Measurements from ENCODE around the gene ZER1.

DNA sequence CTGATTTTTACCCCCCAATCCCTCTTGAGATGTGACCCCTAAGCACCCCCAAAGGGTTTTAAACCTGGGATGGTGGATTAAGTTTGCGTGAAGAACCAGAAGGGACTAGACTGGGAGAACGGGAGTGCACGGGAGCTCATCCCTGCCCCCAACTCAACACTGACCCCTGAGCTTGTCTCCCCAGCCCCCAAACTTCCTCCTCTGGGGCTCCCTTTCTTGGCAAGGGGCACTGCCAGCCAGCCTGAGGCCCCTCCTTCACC is 87.7 kb downstream of the ZER1 start:
- TF ChIP-seq, protein P1, sequence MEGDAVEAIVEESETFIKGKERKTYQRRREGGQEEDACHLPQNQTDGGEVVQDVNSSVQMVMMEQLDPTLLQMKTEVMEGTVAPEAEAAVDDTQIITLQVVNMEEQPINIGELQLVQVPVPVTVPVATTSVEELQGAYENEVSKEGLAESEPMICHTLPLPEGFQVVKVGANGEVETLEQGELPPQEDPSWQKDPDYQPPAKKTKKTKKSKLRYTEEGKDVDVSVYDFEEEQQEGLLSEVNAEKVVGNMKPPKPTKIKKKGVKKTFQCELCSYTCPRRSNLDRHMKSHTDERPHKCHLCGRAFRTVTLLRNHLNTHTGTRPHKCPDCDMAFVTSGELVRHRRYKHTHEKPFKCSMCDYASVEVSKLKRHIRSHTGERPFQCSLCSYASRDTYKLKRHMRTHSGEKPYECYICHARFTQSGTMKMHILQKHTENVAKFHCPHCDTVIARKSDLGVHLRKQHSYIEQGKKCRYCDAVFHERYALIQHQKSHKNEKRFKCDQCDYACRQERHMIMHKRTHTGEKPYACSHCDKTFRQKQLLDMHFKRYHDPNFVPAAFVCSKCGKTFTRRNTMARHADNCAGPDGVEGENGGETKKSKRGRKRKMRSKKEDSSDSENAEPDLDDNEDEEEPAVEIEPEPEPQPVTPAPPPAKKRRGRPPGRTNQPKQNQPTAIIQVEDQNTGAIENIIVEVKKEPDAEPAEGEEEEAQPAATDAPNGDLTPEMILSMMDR (IDR thresholded peaks at IDR 0.05; ENCODE audit: low read length), result no peak
- TF ChIP-seq EZH2 (optimal IDR thresholded peaks at IDR 0.05; ENCODE audit: low read depth, low read length), result no peak
